Fibroblast of villous mesenchyme (primary cell): ENCODE measurements around the gene PAWR. TPM values are rescaled to one million over a fixed set of nuclear protein-coding genes. Genes with fewer than 3 reads are reported as not detected.
A peak's percentile ranks its signal among the peaks of the same experiment; 100 is the strongest.

Experiments used
- DNase-seq: peaks from one replicate; pipeline ENCODE4 v3.0.0-alpha.2; 2010; ENCODE audit warnings: low read depth
- H3K4me3 ChIP-seq: 2 replicates; pipeline ENCODE4 v1.5.1; 2011; ENCODE audit warnings: low read depth, mild to moderate bottlenecking, low read length
- CTCF ChIP-seq: IDR thresholded peaks from 2 replicates; pipeline ENCODE4 v1.5.1; 2012; ENCODE audit warnings: low read depth, mild to moderate bottlenecking, low read length; ENCODE audit not compliant: insufficient read depth
- total RNA-seq: library from RNA; depleted of rRNA; stranded (reverse); fragments of >200 nt; gene quantifications from 2 replicates; pipeline ENCODE4 v1.2.3, GENCODE V29; 2012

The PAWR gene
- total RNA-seq, 1 donor, result 64.3 TPM

GRCh38 chr12:79664518-79664917, 26.2 kb downstream of the PAWR start:
- no peak overlapping the region for H3K4me3 ChIP-seq
- DNase-seq, result no peak
- no peak for TF ChIP-seq CTCF

GRCh38 chr12:79662046-79662811, 28.5 kb downstream of the PAWR start:
- no peak for TF ChIP-seq CTCF
- no peak overlapping the region for H3K4me3 ChIP-seq
- DNase-seq, result no peak

GRCh38 chr12:79661629-79662028, 29.1 kb downstream of the PAWR start:
- no peak overlapping the region for H3K4me3 ChIP-seq
- DNase-seq, result no peak
- no peak for TF ChIP-seq CTCF

GRCh38 chr12:79659961-79660431, 30.8 kb downstream of the PAWR start:
- no peak for TF ChIP-seq CTCF
- peak; percentile 12 for DNase-seq
- no peak overlapping the region for H3K4me3 ChIP-seq

GRCh38 chr12:79658221-79658620, 32.5 kb downstream of the PAWR start:
- H3K4me3 ChIP-seq, result no peak overlapping the region
- no peak for TF ChIP-seq CTCF
- peak; percentile 24 for DNase-seq

GRCh38 chr12:79657136-79657535, 33.6 kb downstream of the PAWR start:
- TF ChIP-seq CTCF, result no peak
- DNase-seq, result no peak
- H3K4me3 ChIP-seq, result no peak overlapping the region

GRCh38 chr12:79655036-79655435, 35.7 kb downstream of the PAWR start:
- no peak for TF ChIP-seq CTCF
- DNase-seq, result no peak
- no peak overlapping the region for H3K4me3 ChIP-seq
